ENCODE measurements around the gene GRB14.

GRB14 gene

DNA sequence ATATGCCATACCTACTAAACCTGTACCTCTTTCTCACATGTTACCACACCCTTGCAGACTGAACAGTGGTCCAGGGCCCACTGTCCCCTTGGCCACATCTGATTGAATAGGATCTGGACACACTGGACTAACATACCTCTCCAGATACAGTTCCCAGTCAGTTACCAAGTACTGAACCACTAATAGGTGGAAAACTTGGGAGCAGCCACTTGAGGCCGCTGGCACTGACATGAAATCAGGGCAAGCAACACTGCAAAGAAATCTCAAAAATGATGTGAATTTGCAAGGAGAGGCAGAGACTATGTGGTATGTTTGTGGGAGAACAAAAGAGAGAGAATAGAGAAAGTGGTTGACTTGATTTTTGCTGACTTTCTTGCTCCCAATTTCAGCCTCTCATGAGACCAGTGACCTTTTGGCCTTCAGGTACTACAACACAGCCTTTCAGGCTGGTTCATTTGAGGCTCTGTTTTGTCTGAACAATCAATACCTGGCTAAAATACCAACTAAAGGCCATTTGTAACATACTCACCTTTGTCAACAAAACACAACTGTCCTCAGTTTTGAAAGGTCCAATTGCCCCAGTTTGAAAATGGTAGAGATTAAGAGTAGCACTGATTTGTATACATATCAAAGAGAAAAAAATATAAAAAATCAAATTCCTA is 7.8 kb downstream of the GRB14 start:
- DNase-seq, result no peak

- no peak for DNase-seq
These were observed 11.5 kb downstream of the GRB14 start for GRCh38 chr2:164609790-164610189.

GRCh38 chr2:164606557-164606956 is 14.7 kb downstream of the GRB14 start:
- no peak for DNase-seq

DNA sequence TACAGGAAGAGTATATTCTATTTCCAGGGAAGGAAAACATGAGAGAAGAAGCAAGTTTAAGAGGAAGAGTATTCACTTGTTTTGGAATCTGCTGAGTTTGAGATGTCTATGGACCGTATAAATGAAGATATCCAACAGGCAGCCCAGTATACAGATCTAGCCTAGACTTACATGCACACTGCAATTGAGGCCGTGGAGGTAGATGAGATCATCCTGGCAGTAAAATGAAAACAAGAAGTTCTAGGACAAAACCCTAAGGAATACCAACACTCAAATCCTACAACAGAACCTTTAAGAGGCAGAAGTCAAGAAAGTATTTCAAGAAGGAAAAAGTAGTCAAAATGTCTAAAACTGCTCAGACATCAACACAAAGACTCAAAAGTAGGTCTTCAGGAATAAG is 16.0 kb downstream of the GRB14 start:
- DNase-seq, result no peak

GRCh38 chr2:164600763-164601162 is 20.5 kb downstream of the GRB14 start:
- no peak for DNase-seq

GRCh38 chr2:164599954-164600589 is 21.2 kb downstream of the GRB14 start:
- peak; percentile 92 for DNase-seq

DNA sequence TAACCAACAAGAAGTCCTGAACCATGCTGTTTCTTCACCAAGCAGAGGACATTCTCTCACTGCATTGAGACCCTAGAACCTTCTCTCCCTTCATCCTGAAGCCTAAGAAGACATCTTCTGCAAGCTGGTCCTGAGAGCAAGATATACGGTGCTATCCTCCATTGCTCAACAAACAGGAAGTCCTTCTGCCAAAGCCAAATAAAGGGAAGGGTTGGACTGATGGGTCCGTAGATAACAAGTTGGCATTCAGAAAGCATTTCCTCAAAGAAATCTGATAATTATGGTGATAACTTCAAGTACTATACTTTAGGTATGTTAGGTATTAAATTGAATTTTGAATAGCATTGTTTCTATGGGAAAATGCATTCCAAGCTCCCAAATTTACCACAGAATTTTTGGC is 23.3 kb downstream of the GRB14 start:
- DNase-seq, result peak; percentile 58

DNA sequence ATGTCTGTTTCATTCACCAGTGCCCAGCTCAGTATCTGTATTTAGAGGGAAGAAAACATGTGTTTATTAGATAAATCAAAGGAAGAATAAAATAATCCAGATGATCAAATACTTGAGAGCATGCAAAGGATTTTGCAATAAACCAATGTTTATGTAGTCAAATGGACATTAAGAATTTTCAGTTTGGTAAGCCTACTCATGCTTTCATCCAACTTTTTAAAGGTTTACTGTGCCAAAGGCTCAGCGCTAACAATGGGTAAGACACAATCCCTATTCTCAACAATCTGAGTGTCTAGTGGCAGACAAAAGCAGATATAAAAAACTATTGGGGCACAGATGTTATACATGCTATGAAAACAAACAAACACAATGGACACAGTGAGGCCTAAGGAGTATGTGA is 26.3 kb downstream of the GRB14 start:
- no peak for DNase-seq

DNA sequence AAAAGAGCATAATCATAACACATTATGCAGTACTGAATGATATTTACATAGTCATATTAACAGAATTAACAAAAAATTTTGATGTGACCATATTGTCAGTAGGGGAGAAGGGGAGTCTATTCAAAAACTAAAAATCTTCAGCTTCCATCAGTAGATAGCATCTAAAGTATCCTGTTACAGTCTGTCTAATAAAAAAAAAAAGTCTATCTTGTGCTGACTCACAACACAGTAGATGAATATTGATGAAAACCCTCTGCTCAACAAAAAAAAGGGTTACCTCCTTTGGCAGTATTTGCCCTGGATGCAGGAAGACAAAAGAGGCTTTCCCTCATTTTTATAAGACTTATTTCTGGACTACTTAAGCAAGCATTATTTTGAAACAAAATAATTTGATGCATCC is 27.3 kb downstream of the GRB14 start:
- no peak for DNase-seq

DNA sequence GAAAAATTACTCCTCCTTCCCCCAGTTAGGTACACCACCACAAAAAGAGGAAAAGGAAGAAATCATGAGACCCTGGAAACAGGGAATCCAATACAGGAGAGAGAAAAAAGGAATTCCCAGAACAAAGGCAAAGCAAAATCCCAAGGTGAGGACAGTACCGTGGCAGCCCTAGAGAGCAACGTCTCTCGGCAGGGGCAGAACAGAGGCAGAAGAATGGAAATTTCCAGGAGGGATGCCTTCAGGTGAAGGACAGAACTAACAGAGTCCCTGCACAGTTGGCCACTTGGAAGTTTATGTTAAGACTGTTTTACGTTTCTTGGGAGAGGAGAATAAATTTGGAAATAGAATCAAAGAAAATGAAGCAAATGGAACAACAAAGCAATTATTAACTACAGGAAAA is 27.7 kb downstream of the GRB14 start:
- DNase-seq, result no peak

DNA sequence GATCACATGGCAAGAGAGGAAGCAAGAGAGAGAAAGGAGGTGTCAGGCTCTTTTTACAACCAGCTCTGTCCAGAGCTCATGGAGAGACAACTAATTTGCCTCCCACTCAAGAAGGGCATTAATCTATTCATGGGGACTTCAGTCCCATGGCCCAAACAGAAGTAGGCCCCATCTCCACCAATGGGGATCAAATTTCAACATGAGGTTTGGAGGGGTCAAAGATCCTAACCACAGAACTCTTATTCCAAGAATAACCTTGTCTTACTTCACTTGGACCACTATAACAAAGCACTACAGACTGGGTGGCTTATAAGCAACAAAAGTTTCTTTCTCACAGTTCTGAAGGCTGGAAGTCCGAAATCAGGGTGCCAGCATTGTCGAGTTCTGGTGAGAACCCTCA is 31.8 kb downstream of the GRB14 start:
- DNase-seq, result no peak

DNA sequence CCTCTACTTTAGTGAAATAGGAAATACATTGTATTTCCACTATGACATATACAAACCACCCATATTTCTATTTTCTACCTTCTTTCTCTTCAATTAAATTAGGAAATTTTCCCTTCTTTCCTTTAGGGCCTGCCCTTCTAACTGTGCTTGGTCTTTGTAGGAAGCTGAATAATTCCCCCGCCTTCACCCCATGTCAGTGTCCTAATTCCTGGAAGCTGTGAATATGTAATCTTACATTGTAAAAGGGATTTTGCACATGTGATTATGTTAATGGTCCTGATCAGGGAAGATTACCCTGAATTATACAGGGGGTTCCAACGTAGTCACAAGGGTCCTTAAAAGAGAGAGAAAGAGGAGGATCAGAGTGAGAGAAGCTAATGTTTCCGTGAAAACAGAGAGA is 40.2 kb downstream of the GRB14 start:
- DNase-seq, result no peak

DNA sequence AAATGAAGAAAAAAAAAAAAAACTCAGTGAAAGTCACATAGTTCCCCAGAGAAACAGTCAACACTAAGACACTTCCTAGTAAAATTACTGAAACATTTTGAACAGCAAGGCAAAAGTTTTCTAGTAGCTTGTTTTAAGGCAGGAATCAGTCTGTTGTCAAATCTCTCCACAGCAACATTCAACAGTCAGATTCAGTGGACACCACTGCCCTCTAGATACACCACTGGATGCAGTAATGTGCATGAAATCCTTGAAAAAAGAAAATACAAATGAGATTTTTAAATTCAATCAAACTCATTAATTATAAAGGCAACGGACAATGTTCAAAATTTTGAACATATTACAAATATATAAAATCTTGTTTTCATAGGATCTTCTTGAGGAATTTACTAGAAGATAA is 46.4 kb downstream of the GRB14 start:
- DNase-seq, result no peak

GRCh38 chr2:164570475-164570874 is 50.8 kb downstream of the GRB14 start:
- no peak for DNase-seq

DNA sequence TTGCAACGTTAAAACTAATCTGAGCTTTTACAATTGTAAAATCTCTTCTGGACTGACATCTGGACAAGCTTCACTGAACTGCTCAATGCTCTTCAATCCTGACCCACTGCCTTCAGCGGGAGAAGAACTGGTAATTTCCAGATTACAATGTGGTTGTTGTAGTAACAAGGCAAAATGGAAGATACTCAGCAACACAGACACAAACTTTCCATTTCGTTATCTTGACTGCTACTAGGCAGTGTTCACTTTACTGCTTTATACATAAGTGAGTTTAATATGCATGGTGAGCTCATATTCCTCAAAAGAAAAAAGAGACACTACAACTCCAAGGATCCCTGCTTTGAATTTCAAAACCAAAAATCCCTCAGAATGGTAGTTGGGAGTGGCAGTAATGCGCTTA is 51.9 kb downstream of the GRB14 start:
- DNase-seq, result no peak

DNA sequence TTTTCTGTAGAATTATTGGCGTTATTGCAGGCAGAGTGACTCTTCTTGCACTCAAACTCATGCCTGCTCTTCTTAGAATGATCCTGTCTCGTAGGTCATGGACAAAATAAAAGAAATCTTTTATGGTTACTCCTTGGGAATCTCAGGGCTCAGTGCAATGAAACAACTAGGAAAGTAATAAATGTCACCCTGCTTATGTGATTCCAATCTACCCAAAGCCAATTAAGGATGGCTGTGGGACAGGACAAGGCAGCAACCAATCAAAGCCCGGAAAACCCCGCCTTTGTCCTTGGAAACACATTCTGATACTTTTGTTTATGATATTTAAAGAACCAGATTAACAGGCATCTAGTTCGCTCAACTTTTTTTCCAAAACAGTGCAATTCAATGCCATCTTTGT is 53.0 kb downstream of the GRB14 start:
- no peak for DNase-seq

DNA sequence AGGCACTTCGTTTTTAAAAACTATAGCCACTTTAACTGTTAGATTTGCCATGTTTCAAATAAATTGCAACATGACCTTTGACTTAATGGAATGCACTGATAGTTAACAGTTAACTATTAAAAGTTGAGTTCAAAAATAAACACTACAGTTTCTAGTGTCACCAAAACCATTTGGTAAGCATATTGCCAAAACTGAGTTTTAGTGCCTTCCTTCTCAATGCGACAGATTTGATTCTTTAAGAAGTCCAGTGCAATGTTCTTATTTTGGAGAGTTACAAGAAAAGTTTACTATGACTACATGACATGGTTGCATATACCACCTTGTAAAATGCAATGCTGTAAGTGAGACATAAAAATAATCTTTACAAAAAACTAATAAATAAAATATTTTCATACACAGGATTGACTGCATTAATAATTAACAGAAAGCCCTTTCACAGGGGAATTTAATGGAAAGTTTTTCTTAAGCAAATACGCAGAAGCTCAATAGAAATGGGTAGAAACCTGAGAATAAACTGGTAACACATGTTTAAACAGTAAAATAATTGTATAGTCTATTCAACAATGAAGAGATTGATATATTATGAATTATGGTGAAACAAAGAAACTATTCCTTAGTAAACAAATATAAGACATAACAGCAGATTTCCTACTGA is 53.8 kb downstream of the GRB14 start:
- DNase-seq, result no peak

GRCh38 chr2:164565359-164565758 is 55.9 kb downstream of the GRB14 start:
- no peak for DNase-seq

GRCh38 chr2:164562666-164563065 is 58.6 kb downstream of the GRB14 start:
- DNase-seq, result peak; percentile 6

DNA sequence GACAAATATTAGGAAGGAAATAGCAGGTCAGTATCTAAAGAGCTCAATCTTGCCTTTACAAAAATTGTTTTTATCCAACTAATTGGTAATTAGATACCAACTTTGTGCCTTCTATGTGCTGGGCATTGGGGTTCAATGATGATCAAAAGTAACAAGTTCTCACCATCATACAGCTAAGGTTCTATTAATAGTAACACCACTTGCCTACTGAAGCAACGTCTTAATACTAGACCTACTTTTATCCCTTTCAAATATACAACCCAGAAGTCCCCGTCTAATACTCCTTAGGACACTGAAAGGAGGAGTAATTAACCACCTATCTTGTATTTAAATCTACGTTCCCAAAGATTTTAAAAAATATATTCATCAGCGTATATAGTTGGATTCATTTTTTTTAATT is 59.3 kb downstream of the GRB14 start:
- no peak for DNase-seq

GRCh38 chr2:164561416-164561815 is 59.9 kb downstream of the GRB14 start:
- DNase-seq, result no peak

DNA sequence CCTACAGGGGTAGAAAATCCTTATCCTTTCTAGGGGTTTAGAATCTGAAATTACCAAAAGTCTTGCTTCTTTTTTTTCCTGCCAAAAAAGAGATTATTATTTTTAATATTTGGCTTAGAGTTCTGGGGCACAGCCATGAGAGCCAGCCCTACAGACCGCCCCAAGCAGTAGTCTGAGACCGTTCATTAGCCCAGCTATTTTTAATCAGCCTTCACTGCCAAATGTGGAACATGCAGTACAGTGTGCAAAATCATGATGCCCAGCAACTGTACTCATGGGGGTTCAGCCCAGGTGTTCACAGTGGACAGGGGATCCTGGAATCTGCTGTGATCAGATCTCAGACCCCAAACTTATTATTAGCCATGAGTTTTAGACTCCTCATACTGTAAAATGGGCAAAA is 60.4 kb downstream of the GRB14 start:
- DNase-seq, result no peak

GRCh38 chr2:164560181-164560792 is 61.0 kb downstream of the GRB14 start:
- DNase-seq, result peak; percentile 73

GRCh38 chr2:164558450-164558849 is 62.8 kb downstream of the GRB14 start:
- no peak for DNase-seq
